DND-41 (cell line): ENCODE data around the gene NTNG2.
A peak's percentile ranks its signal among the peaks of the same experiment; 100 is the strongest.

Experiments used
- ATAC-seq: fragments of 200-7000 bp; cut with Tn5 transposase; 3 replicates; pipeline ENCODE4 v1.9.1; 2021; ENCODE audit warnings: low read depth; ENCODE audit not compliant: insufficient read depth
- DNase-seq: peaks from one replicate; pipeline ENCODE4 v3.0.0-alpha.2; 2020
- H2AFZ ChIP-seq: 2 replicates; pipeline ENCODE4 v1.6.0; 2012; ENCODE audit warnings: low read depth, low read length
- H3K27ac ChIP-seq: 2 replicates; pipeline ENCODE4 v1.5.1; 2012; ENCODE audit warnings: low read length, inconsistent platforms
- H3K27me3 ChIP-seq: fragments of 200-600 bp; sonication (generic); 2 replicates; pipeline ENCODE4 v1.6.0; 2012; ENCODE audit warnings: low read length, mild to moderate bottlenecking, inconsistent platforms; ENCODE audit not compliant: insufficient read depth, poor library complexity
- H3K36me3 ChIP-seq: 2 replicates; pipeline ENCODE4 v1.5.1; 2012; ENCODE audit warnings: low read length, inconsistent platforms; ENCODE audit not compliant: insufficient read depth
- H3K4me1 ChIP-seq: 2 replicates; pipeline ENCODE4 v1.5.1; 2012; ENCODE audit warnings: mild to moderate bottlenecking, low read length; ENCODE audit not compliant: insufficient read depth
- H3K4me2 ChIP-seq: 2 replicates; pipeline ENCODE4 v1.6.0; 2012; ENCODE audit warnings: mild to moderate bottlenecking, moderate library complexity, low read length, inconsistent platforms; ENCODE audit not compliant: insufficient read depth
- H3K4me3 ChIP-seq, 2 experiments: fragments of 200-600 bp in 1 of 2; shearing (Covaris generic) in 1 of 2; 2 replicates each; pipeline ENCODE4 v1.5.1; 2012 to 2016; ENCODE audit warnings: inconsistent platforms in 2 of 2, low read length in 2 of 2, mild to moderate bottlenecking in 2 of 2, low read depth in 1 of 2, moderate library complexity in 1 of 2
- H3K79me2 ChIP-seq: 2 replicates; pipeline ENCODE4 v1.6.0; 2012; ENCODE audit warnings: low read length, inconsistent platforms; ENCODE audit not compliant: insufficient read depth
- H3K9ac ChIP-seq: 2 replicates; pipeline ENCODE4 v1.6.0; 2012; ENCODE audit warnings: low read depth, mild to moderate bottlenecking, inconsistent platforms, low read length, moderate library complexity
- H3K9me3 ChIP-seq: 2 replicates; pipeline ENCODE4 v1.5.1; 2012; ENCODE audit warnings: low read length, moderate library complexity, mild to moderate bottlenecking, inconsistent platforms; ENCODE audit not compliant: insufficient read depth, severe bottlenecking
- H4K20me1 ChIP-seq: 2 replicates; pipeline ENCODE4 v1.6.0; 2012; ENCODE audit warnings: low read length; ENCODE audit not compliant: insufficient read depth
- CTCF ChIP-seq: IDR thresholded peaks from 2 replicates; pipeline ENCODE4 v1.5.1; 2012; ENCODE audit warnings: borderline replicate concordance, low read length, moderate library complexity, mild to moderate bottlenecking; ENCODE audit not compliant: poor library complexity, severe bottlenecking; ENCODE audit errors: extremely low read depth
- EZH2 ChIP-seq: IDR thresholded peaks from 3 replicates; pipeline ENCODE4 v1.6.1; 2012; ENCODE audit warnings: borderline replicate concordance, low read depth, mild to moderate bottlenecking, moderate library complexity, low read length, inconsistent platforms; ENCODE audit not compliant: severe bottlenecking

Gene NTNG2

GRCh38 chr9:132163457-132163875 is 1.6 kb downstream of the NTNG2 start:
- Histone ChIP-seq H2AFZ (no peak overlapping the region), H3K36me3 (no peaks in the 10 kb centered on the region), H3K4me3 (no peak overlapping the region), H3K9ac (no peak overlapping the region; the same call in 1 of the 2 replicates), H3K4me2 (peak overlapping the region; percentile 68), H3K27me3 (peaks cover 60% of the 10 kb centered on the region), H3K27ac (no peak overlapping the region), H3K79me2 (no peaks in the 10 kb centered on the region), H3K4me1 (peaks cover 22% of the 10 kb centered on the region), H4K20me1 (peaks cover 18% of the 10 kb centered on the region), H3K9me3 (no peaks in the 10 kb centered on the region)
- DNase-seq (no peak), ATAC-seq (no peak)
- TF ChIP-seq CTCF = no peak
- TF ChIP-seq EZH2 = no peak

- no peak for ATAC-seq
- H3K27me3 ChIP-seq = peaks cover 59% of the 10 kb centered on the region
- no peak overlapping the region for H3K4me2 ChIP-seq
- no peaks in the 10 kb centered on the region for H3K36me3 ChIP-seq
- H4K20me1 ChIP-seq = peaks cover 22% of the 10 kb centered on the region
- H3K79me2 ChIP-seq = no peaks in the 10 kb centered on the region
- H3K9ac ChIP-seq = no peak overlapping the region
- no peak overlapping the region for H2AFZ ChIP-seq
- no peak for TF ChIP-seq EZH2
- TF ChIP-seq CTCF = no peak
- no peak overlapping the region for H3K27ac ChIP-seq
- H3K4me1 ChIP-seq = peaks cover 22% of the 10 kb centered on the region
- no peaks in the 10 kb centered on the region for H3K9me3 ChIP-seq
- DNase-seq = no peak
- no peak overlapping the region for H3K4me3 ChIP-seq
These were observed 2.2 kb downstream of the NTNG2 start for GRCh38 chr9:132163876-132164603.

- Histone ChIP-seq H3K27me3 (peaks cover 59% of the 10 kb centered on the region), H3K4me3 (no peak overlapping the region), H3K4me2 (no peak overlapping the region), H3K79me2 (no peaks in the 10 kb centered on the region), H3K4me1 (peaks cover 22% of the 10 kb centered on the region), H3K27ac (no peak overlapping the region), H3K36me3 (no peaks in the 10 kb centered on the region), H4K20me1 (peaks cover 26% of the 10 kb centered on the region), H3K9me3 (no peaks in the 10 kb centered on the region), H2AFZ (no peak overlapping the region), H3K9ac (no peak overlapping the region)
- ATAC-seq (no peak), DNase-seq (no peak)
- no peak for TF ChIP-seq CTCF
- TF ChIP-seq EZH2 = no peak
These were observed 2.9 kb downstream of the NTNG2 start for GRCh38 chr9:132164604-132165362.
